SU-DHL-6 (cell line): ENCODE data around the gene CDKAL1.

Source experiments
- H2AFZ ChIP-seq: fragments of 200-600 bp; sonication (generic); 2 replicates; pipeline ENCODE4 v1.6.1; 2014; ENCODE audit warnings: low read depth, mild to moderate bottlenecking, moderate library complexity, mixed read lengths, antibody characterized with exemption, low read length; ENCODE audit not compliant: severe bottlenecking
- H3F3A ChIP-seq: fragments of 200-600 bp; shearing (Covaris generic); 2 replicates; pipeline ENCODE4 v1.6.0; 2016; ENCODE audit warnings: antibody characterized with exemption, mild to moderate bottlenecking; ENCODE audit not compliant: insufficient read depth
- H3K27ac ChIP-seq: fragments of 200-600 bp; sonication (generic); 2 replicates; pipeline ENCODE4 v1.5.1; 2016; ENCODE audit warnings: low read depth, mild to moderate bottlenecking, low read length, moderate library complexity, mixed read lengths
- H3K27me3 ChIP-seq: fragments of 200-600 bp; sonication (generic), shearing (Covaris generic); 2 replicates; pipeline ENCODE4 v1.6.0; 2014; ENCODE audit warnings: mild to moderate bottlenecking, low read length
- H3K36me3 ChIP-seq: fragments of 200-600 bp; sonication (generic); 2 replicates; pipeline ENCODE4 v1.6.1; 2014; ENCODE audit warnings: mild to moderate bottlenecking, low read length, mixed read lengths
- H3K4me2 ChIP-seq: fragments of 300-600, 200-600 bp; shearing (Covaris generic), sonication (generic); 2 replicates; pipeline ENCODE4 v1.6.0; 2014; ENCODE audit warnings: low read length, low read depth, mild to moderate bottlenecking; ENCODE audit not compliant: poor library complexity, severe bottlenecking
- H3K4me3 ChIP-seq: fragments of 200-600 bp; sonication (generic); 2 replicates; pipeline ENCODE4 v1.5.1; 2014; ENCODE audit warnings: antibody characterized with exemption, low read length, mild to moderate bottlenecking, mixed read lengths; ENCODE audit not compliant: insufficient read depth, poor library complexity, severe bottlenecking
- H3K79me2 ChIP-seq: fragments of 200-600 bp; sonication (generic); 2 replicates; pipeline ENCODE4 v1.6.1; 2014; ENCODE audit warnings: mild to moderate bottlenecking, low read length, moderate library complexity; ENCODE audit not compliant: insufficient read depth
- H3K9ac ChIP-seq: fragments of 200-600 bp; sonication (generic); 2 replicates; pipeline ENCODE4 v1.7.0; 2014; ENCODE audit warnings: mild to moderate bottlenecking, low read length
- H3K9me2 ChIP-seq: fragments of 200-600 bp; sonication (generic); replicated peaks from 2 replicates; pipeline ENCODE4 v1.6.1; 2014; ENCODE audit warnings: low read length; ENCODE audit not compliant: insufficient read depth
- H3K9me3 ChIP-seq: fragments of 200-600 bp; sonication (generic); 2 replicates; pipeline ENCODE4 v1.6.1; 2014; ENCODE audit warnings: low read length, mixed read lengths; ENCODE audit not compliant: insufficient read depth
- H4K20me1 ChIP-seq: fragments of 200-600 bp; sonication (generic); 2 replicates; pipeline ENCODE4 v1.6.1; 2014; ENCODE audit warnings: low read depth, mild to moderate bottlenecking, antibody characterized with exemption, low read length, moderate library complexity, mixed read lengths
- CTCF ChIP-seq: fragments of 200-600 bp; sonication (generic); IDR thresholded peaks from one replicate; pipeline ENCODE4 v1.5.1; 2017; ENCODE audit warnings: antibody characterized with exemption, mild to moderate bottlenecking, low read length, moderate library complexity; ENCODE audit not compliant: insufficient read depth, poor library complexity, severe bottlenecking
- EZH2phosphoT487 ChIP-seq: fragments of 200-600 bp; sonication (generic), shearing (Covaris generic); conservative IDR thresholded peaks from 2 replicates; pipeline ENCODE4 v1.6.1; 2018; ENCODE audit warnings: mild to moderate bottlenecking, antibody characterized with exemption, low read length, moderate library complexity, mixed read lengths

The CDKAL1 gene

GRCh38 chr6:20771409-20771808 lies 237.2 kb downstream of the CDKAL1 start:
- H3K4me2 ChIP-seq, result no peak overlapping the region
- H4K20me1 ChIP-seq, result peaks cover 6% of the 10 kb centered on the region; the same call in 1 of the 2 replicates
- H3K9me3 ChIP-seq, result no peaks in the 10 kb centered on the region
- no peaks in the 10 kb centered on the region for H3K79me2 ChIP-seq
- H3K27me3 ChIP-seq, result no peaks in the 10 kb centered on the region
- H3K27ac ChIP-seq, result no peak overlapping the region
- no peaks in the 10 kb centered on the region for H3F3A ChIP-seq
- H2AFZ ChIP-seq, result no peak overlapping the region
- TF ChIP-seq CTCF (no peak), EZH2phosphoT487 (no peak)
- no peak overlapping the region for H3K9ac ChIP-seq
- no peaks in the 10 kb centered on the region for H3K9me2 ChIP-seq
- H3K36me3 ChIP-seq, result no peaks in the 10 kb centered on the region; the same call in 1 of the 2 replicates
- H3K4me3 ChIP-seq, result no peak overlapping the region

GRCh38 chr6:20773822-20774221 lies 239.6 kb downstream of the CDKAL1 start:
- no peak overlapping the region for H2AFZ ChIP-seq
- TF ChIP-seq CTCF, result no peak
- no peak for TF ChIP-seq EZH2phosphoT487
- H3K9me3 ChIP-seq, result no peaks in the 10 kb centered on the region
- no peaks in the 10 kb centered on the region; the same call in 1 of the 2 replicates for H3K36me3 ChIP-seq
- no peaks in the 10 kb centered on the region for H3F3A ChIP-seq
- no peaks in the 10 kb centered on the region for H3K27me3 ChIP-seq
- H3K4me3 ChIP-seq, result no peak overlapping the region
- H3K9ac ChIP-seq, result no peak overlapping the region
- H4K20me1 ChIP-seq, result no peaks in the 10 kb centered on the region
- no peaks in the 10 kb centered on the region for H3K9me2 ChIP-seq
- no peak overlapping the region for H3K4me2 ChIP-seq
- no peak overlapping the region for H3K27ac ChIP-seq
- no peaks in the 10 kb centered on the region for H3K79me2 ChIP-seq

- Histone ChIP-seq H3K4me3 (no peak overlapping the region), H3K79me2 (no peaks in the 10 kb centered on the region), H3K9ac (no peak overlapping the region), H3K27ac (no peak overlapping the region), H3F3A (no peaks in the 10 kb centered on the region), H3K9me3 (no peaks in the 10 kb centered on the region), H4K20me1 (no peaks in the 10 kb centered on the region), H3K4me2 (no peak overlapping the region), H2AFZ (no peak overlapping the region), H3K36me3 (no peaks in the 10 kb centered on the region; the same call in 1 of the 2 replicates), H3K27me3 (no peaks in the 10 kb centered on the region), H3K9me2 (no peaks in the 10 kb centered on the region)
- no peak for TF ChIP-seq CTCF
- no peak for TF ChIP-seq EZH2phosphoT487
These were observed 241.7 kb downstream of the CDKAL1 start for GRCh38 chr6:20775981-20776380.

DNA sequence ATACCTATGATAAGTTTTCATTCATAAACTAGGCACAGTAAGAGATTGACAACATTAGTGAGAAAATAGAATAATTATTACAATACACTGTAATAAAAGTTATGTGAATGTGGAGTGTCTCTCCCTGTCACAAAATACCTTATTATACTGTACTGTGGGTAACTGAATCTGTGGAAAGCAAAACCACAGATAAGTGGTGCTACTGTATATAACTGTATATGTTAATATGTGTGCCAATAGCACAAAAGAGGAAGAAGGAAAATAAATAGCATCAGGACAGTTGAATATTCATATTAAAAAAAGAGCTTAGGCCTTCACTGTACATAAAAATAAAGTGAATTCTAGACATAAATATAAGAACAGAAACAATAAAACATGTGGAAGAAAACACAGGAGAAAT lies 243.5 kb downstream of the CDKAL1 start:
- Histone ChIP-seq H3K9me2 (no peaks in the 10 kb centered on the region), H3K4me3 (no peak overlapping the region), H2AFZ (no peak overlapping the region), H3K79me2 (no peaks in the 10 kb centered on the region), H3F3A (no peaks in the 10 kb centered on the region), H3K27ac (no peak overlapping the region), H4K20me1 (no peaks in the 10 kb centered on the region), H3K9ac (no peak overlapping the region), H3K27me3 (no peaks in the 10 kb centered on the region), H3K4me2 (no peak overlapping the region), H3K36me3 (no peaks in the 10 kb centered on the region; the same call in 1 of the 2 replicates), H3K9me3 (no peaks in the 10 kb centered on the region)
- TF ChIP-seq CTCF, result no peak
- no peak for TF ChIP-seq EZH2phosphoT487
